Uterus (tissue), 2 donors: ENCODE results near the gene SNIP1.

Experiments
- CTCF ChIP-seq, 4 experiments: fragments of 200-600 bp in 2 of 4; fragments of 450-650 bp in 2 of 4; sonication (generic) in 2 of 4; IDR thresholded peaks; one replicate each; pipeline ENCODE4 v1.5.1; 2016 to 2019; ENCODE audit warnings: antibody characterized with exemption in 4 of 4, mild to moderate bottlenecking in 2 of 4, moderate library complexity in 1 of 4
- POLR2A ChIP-seq, 2 donors: fragments of 450-650 bp; IDR thresholded peaks; one replicate each; pipeline ENCODE4 v1.6.1; 2016; ENCODE audit warnings: antibody characterized with exemption in 2 of 2, mild to moderate bottlenecking in 1 of 2, moderate library complexity in 1 of 2

GRCh38 chr1:37540036-37540785 is 13.9 kb downstream of the SNIP1 start:
- TF ChIP-seq CTCF (IDR thresholded peaks at IDR 0.05) (no peak), POLR2A (IDR thresholded peaks at IDR 0.05) (no peak)
